GM13977 (cell line): ENCODE results near the gene GPX4.

Source experiments
- DNase-seq: peaks from one replicate; pipeline ENCODE4 v3.0.0; 2012; ENCODE audit warnings: low spot score
- in situ Hi-C: fragments of 300-500 bp; cut with MboI; formaldehyde crosslinking; loops from one replicate; pipeline ENCODE4 v1.12.0; 2022; ENCODE audit warnings: low sequenced_read_pairs, low pct_unique_long_range_greater_than_20kb, mixed read lengths, inconsistent platforms; ENCODE audit not compliant: unreplicated experiment
- TF ChIP-seq, protein P1 (sequence below): IDR thresholded peaks from 2 replicates; pipeline ENCODE4 v1.5.1; 2012; ENCODE audit warnings: mild to moderate bottlenecking, control low read depth; ENCODE audit not compliant: insufficient read depth; ENCODE audit errors: extremely low read depth, missing control alignments

The GPX4 gene, protein sequence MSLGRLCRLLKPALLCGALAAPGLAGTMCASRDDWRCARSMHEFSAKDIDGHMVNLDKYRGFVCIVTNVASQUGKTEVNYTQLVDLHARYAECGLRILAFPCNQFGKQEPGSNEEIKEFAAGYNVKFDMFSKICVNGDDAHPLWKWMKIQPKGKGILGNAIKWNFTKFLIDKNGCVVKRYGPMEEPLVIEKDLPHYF

DNA sequence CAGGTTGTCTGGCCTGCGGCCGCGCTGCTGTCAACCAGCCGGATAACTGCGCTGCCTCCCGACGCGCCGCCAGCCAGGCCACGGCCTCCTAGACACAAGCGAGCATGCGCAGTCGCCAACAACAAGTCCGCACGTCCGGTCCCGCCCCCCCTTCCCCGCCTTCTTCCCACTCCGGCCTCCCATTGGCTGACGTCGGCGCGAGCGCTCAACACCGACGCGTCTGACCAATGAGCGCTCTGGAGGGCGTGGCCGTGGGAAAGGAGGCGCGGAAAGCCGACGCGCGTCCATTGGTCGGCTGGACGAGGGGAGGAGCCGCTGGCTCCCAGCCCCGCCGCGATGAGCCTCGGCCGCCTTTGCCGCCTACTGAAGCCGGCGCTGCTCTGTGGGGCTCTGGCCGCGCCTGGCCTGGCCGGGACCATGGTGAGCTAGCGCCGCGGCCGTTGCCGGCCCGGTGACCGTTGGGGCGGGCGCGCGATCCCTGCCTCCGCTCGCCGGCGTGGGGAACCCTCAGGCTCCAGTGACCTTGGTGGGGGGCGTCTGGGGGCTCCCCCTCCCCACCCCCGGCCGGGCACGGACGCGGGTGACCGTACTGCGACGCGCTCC is at the start of gene GPX4:
Gene GPX4 (plus strand): TSS at position 287 of the 603 bp plus-strand sequence. CDS start 50 bp downstream, at position 337.
- peak; percentile 100 for DNase-seq
- in situ Hi-C loops, result no loop called here
- TF ChIP-seq, protein P1, sequence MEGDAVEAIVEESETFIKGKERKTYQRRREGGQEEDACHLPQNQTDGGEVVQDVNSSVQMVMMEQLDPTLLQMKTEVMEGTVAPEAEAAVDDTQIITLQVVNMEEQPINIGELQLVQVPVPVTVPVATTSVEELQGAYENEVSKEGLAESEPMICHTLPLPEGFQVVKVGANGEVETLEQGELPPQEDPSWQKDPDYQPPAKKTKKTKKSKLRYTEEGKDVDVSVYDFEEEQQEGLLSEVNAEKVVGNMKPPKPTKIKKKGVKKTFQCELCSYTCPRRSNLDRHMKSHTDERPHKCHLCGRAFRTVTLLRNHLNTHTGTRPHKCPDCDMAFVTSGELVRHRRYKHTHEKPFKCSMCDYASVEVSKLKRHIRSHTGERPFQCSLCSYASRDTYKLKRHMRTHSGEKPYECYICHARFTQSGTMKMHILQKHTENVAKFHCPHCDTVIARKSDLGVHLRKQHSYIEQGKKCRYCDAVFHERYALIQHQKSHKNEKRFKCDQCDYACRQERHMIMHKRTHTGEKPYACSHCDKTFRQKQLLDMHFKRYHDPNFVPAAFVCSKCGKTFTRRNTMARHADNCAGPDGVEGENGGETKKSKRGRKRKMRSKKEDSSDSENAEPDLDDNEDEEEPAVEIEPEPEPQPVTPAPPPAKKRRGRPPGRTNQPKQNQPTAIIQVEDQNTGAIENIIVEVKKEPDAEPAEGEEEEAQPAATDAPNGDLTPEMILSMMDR, result no peak

DNA sequence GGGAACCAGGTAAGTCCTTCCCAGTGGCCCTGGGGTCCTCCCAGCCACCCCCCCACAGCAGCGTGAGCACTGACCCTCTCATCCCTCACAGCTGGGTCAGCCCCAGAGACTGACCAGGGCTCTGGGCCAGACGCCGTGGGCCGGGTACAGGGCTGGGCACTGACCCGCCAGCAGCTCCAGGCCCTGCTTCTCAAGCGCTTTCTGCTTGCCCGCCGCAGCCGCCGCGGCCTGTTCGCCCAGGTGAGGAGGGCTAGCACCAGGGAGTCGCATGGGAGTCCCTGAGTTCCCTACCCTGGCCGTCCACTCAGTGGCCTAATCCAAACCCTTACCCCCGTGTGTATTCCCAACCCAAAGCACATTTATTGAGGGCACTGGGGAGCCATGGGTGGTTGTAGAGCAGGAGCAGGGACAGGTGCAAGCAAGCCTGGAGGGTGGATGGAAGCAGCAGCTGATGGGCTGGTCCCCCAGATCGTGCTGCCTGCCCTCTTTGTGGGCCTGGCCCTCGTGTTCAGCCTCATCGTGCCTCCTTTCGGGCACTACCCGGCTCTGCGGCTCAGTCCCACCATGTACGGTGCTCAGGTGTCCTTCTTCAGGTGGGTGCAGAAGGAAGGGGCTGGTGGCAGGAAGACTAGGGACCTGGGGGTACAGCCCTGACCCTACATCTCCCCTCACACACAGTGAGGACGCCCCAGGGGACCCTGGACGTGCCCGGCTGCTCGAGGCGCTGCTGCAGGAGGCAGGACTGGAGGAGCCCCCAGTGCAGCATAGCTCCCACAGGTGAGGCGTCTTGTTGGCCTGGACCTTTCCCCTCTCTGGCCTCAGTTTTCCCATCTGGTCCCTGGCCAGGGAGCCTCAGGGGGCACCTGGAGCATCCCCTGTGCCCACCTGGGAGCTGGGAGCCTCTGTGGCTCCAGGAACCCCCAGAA is 49.4 kb upstream of the GPX4 start:
- DNase-seq, result no peak
- in situ Hi-C loops, result no loop called here
- TF ChIP-seq, protein P1, result no peak

DNA sequence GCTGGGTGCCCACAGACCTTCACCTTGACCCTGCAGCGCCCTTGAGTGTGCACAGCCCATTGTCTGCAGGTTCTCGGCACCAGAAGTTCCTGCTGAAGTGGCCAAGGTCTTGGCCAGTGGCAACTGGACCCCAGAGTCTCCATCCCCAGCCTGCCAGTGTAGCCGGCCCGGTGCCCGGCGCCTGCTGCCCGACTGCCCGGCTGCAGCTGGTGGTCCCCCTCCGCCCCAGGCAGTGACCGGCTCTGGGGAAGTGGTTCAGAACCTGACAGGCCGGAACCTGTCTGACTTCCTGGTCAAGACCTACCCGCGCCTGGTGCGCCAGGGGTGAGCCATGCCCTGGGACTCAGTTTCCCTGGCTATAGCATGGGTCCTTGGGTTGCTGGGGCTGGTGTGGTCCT is 48.8 kb upstream of the GPX4 start:
- TF ChIP-seq, protein P1, result no peak
- no peak for DNase-seq
- in situ Hi-C loops, result no loop called here

DNA sequence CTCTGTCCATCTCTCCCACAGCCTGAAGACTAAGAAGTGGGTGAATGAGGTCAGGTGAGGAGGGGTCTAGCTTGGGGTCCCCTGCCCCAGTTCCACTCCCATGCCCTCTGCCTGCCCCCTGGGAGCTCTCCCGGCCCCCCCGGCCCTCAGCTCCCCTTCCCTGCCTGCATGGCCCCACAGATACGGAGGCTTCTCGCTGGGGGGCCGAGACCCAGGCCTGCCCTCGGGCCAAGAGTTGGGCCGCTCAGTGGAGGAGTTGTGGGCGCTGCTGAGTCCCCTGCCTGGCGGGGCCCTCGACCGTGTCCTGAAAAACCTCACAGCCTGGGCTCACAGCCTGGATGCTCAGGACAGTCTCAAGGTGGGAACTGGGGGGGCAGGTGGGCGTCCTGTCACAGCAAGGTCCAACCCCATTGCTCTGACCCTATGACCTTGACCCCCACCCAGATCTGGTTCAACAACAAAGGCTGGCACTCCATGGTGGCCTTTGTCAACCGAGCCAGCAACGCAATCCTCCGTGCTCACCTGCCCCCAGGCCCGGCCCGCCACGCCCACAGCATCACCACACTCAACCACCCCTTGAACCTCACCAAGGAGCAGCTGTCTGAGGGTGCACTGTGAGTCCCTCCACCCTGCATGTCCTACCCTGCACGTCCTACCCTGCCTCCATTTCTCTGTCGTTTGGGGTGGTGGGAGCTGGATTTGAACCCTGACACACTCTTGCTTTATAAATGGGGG is 47.7 kb upstream of the GPX4 start:
- in situ Hi-C loops, result no loop called here
- TF ChIP-seq, protein P1, result no peak
- no peak for DNase-seq

DNA sequence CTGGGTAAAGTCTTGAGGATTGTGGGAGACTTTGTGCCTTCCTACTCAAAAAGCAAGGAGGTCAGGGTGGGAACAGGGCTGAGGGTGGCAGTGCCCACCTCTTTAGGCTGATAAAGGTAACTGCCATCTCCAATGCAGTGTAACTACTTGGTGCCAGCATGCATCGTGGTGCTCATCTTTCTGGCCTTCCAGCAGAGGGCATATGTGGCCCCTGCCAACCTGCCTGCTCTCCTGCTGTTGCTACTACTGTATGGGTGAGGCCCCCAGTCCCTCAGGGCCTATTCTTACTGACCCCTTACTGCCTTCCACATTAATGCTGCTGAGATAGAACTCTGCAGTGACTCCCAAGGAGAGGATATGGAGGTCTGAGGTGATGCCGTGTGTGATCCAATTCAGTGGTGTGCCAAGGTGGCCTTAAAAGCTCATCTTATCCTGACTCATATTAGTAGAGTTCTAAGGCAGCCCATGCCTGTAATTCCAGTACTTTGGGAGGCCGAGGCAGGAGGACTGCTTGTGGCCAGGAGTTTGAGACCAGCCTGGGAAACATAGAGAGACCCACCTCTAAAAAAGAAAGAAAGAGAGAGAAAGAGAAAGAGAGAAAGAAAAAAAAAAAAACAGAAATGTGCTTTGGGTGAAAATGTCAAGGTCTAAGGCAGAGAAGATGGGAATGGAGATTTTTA is 46.5 kb upstream of the GPX4 start:
- TF ChIP-seq, protein P1, result peak; percentile 42
- DNase-seq, result no peak
- in situ Hi-C loops, result no loop called here

DNA sequence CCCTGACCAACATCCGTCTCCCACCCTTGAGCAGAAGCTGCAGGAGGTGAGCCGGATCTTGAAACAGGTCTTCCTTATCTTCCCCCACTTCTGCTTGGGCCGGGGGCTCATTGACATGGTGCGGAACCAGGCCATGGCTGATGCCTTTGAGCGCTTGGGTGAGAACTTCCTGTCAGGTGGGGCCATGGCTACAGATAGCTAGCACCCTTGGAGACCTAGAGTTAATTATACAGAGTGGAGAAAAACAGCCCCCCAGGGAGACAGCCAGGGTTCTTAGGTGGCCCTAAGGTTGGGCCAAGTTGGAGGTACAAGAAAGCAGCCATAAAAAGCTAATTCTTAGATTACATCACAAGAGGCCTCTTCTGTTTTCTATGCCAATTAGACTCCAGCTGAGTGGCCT is 45.7 kb upstream of the GPX4 start:
- TF ChIP-seq, protein P1, result no peak
- no peak for DNase-seq
- in situ Hi-C loops, result no loop called here
